Suprapubic skin (tissue), 4 donors: ENCODE data around the gene LTBP2.

Experiments
- POLR2A ChIP-seq, 2 donors: fragments of 450-650 bp; IDR thresholded peaks; one replicate each; pipeline ENCODE4 v1.6.1; 2017; ENCODE audit warnings: antibody characterized with exemption in 2 of 2, mild to moderate bottlenecking in 2 of 2, moderate library complexity in 2 of 2
- POLR2AphosphoS5 ChIP-seq, 3 donors: sonication (generic); formaldehyde crosslinking; IDR thresholded peaks; one replicate each; pipeline ENCODE4 v1.6.1; 2017; ENCODE audit warnings: antibody characterized with exemption in 3 of 3

DNA sequence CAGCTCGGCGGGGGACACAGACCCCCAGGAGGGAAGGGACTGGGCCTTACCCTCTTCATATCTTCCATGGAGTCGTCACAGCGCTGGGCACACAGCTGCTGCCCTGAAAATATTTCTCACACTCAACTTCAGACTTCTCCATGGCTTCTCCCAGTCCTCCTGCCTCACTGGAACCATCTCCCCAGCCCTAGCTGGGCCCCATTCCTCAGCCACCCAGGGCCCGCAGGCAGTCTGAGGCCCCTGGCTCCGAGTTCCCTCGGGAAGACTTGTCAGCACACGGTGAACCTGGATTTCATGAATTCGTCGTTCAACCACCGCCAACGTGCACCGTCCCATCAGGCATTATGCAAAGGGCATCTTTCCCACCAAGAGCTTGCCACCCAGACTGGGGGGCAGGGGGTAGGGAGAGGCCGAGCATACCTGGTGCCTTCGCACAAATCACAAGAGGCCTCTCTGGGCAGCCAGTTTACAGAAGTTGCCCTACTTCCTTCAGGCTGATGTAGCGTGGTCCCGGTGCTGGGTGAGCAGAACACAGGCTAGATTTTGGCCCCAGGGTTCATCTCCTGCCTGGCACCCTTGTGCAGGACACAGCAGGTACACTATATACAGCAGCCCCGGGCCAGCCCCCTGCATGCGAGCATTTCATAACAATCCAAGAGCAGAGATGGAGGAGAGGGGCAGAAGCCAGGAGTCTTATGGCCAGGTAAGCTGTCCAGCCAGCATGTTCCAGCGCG is 44.2 kb downstream of the LTBP2 start:
- no peak for TF ChIP-seq POLR2A (IDR thresholded peaks at IDR 0.05)
- no peak for TF ChIP-seq POLR2AphosphoS5 (IDR thresholded peaks at IDR 0.05)
